Measurements from ENCODE around the gene CMPK1. TPM values are rescaled to one million over a fixed set of nuclear protein-coding genes. Genes with fewer than 3 reads are reported as not detected.
"Not testable (repeated sequence)": the region's sequence is repeated elsewhere in the genome, so short reads cannot be mapped to it uniquely, and the experiment has no call there.

The CMPK1 gene
- total and polyA plus RNA-seq, 8 donors, result 25.7 to 174 (median 98.0) TPM

- 76 to 93% (median 87%) methylated on average over 1 of the region's 1 CpG for WGBS, 5 donors
- H3K27ac ChIP-seq, result no peak overlapping the region
- no peak for DNase-seq
Measured at GRCh38 chr1:47317841-47318240, 15.7 kb upstream of the CMPK1 start.

GRCh38 chr1:47319968-47320367 is 13.6 kb upstream of the CMPK1 start:
- 91 to 97% (median 95%) methylated on average over 14 of the region's 14 CpGs for WGBS, 5 donors
- H3K9me3 ChIP-seq; intact Hi-C loops (cut with DNase I; ENCODE audit: low total_unique reads); H3K27ac ChIP-seq; H3K36me3 ChIP-seq; H3K27me3 ChIP-seq; H3K4me3 ChIP-seq; DNase-seq: not testable (repeated sequence)
- H3K4me1 ChIP-seq, result peaks cover 0 to 10% (median 3%) of the 10 kb centered on the region in 4 donors

More at GRCh38 chr1:47317841-47318240, 15.7 kb upstream of the CMPK1 start:
- Histone ChIP-seq H3K4me3 (no peak overlapping the region), H3K27me3 (no peaks in the 10 kb centered on the region), H3K4me1 (peaks cover 0 to 20% (median 13%) of the 10 kb centered on the region in 4 donors), H3K9me3 (no peaks in the 10 kb centered on the region), H3K36me3 (no peaks in the 10 kb centered on the region)
- no peak for TF ChIP-seq CTCF (IDR thresholded peaks at IDR 0.05)
- no peak for TF ChIP-seq POLR2A (IDR thresholded peaks at IDR 0.05)
- TF ChIP-seq POLR2AphosphoS5 (IDR thresholded peaks at IDR 0.05), result no peak
- TF ChIP-seq EP300 (IDR thresholded peaks at IDR 0.05), result no peak
- intact Hi-C loops (cut with DNase I; ENCODE audit: low total_unique reads), result no loop called here

GRCh38 chr1:47323599-47324031 is 10.0 kb upstream of the CMPK1 start:
- no peaks in the 10 kb centered on the region for H3K9me3 ChIP-seq
- WGBS, 5 donors, result 6 to 43% (median 16%) methylated on average over 1 of the region's 1 CpG
- intact Hi-C loops (cut with DNase I; ENCODE audit: low total_unique reads), result no loop called here
- H3K27me3 ChIP-seq, result no peaks in the 10 kb centered on the region
- H3K4me1 ChIP-seq, result peaks cover 0 to 10% (median 2%) of the 10 kb centered on the region in 4 donors
- TF ChIP-seq POLR2A (IDR thresholded peaks at IDR 0.05) (no peak), POLR2AphosphoS5 (IDR thresholded peaks at IDR 0.05) (peak in 1 of 3 donors; percentile 60), EP300 (IDR thresholded peaks at IDR 0.05) (no peak)
- peak overlapping the region in 4 of 5 donors; percentile 42 to 85 (median 69) for H3K27ac ChIP-seq
- no peaks in the 10 kb centered on the region for H3K36me3 ChIP-seq
- H3K4me3 ChIP-seq, result no peak overlapping the region
- DNase-seq, result peak in 1 of 2 donors; percentile 69

GRCh38 chr1:47324682-47325081 is 8.9 kb upstream of the CMPK1 start:
- DNase-seq, result no peak
- TF ChIP-seq EP300 (IDR thresholded peaks at IDR 0.05) (no peak), POLR2AphosphoS5 (IDR thresholded peaks at IDR 0.05) (no peak), CTCF (IDR thresholded peaks at IDR 0.05) (no peak), POLR2A (IDR thresholded peaks at IDR 0.05) (no peak)
- no peaks in the 10 kb centered on the region for H3K36me3 ChIP-seq
- H3K27ac ChIP-seq, result peak overlapping the region in 4 of 5 donors; percentile 54 to 85 (median 78)
- intact Hi-C loops (cut with DNase I; ENCODE audit: low total_unique reads), result no loop called here
- no peaks in the 10 kb centered on the region for H3K27me3 ChIP-seq
- no peak overlapping the region for H3K4me3 ChIP-seq
- WGBS, 5 donors, result 91 to 96% (median 93%) methylated on average over 3 of the region's 3 CpGs
- no peaks in the 10 kb centered on the region for H3K9me3 ChIP-seq
- H3K4me1 ChIP-seq, result peaks cover 0 to 10% (median 2%) of the 10 kb centered on the region in 4 donors

- TF ChIP-seq POLR2AphosphoS5 (IDR thresholded peaks at IDR 0.05) (peak in 2 of 3 donors; percentile 62 to 79), POLR2A (IDR thresholded peaks at IDR 0.05) (no peak), EP300 (IDR thresholded peaks at IDR 0.05) (no peak), CTCF (IDR thresholded peaks at IDR 0.05) (no peak)
- Histone ChIP-seq H3K27ac (peak overlapping the region in 4 of 5 donors; percentile 13 to 85 (median 69)), H3K27me3 (no peaks in the 10 kb centered on the region), H3K4me3 (no peak overlapping the region), H3K36me3 (no peaks in the 10 kb centered on the region), H3K4me1 (peaks cover 0 to 10% (median 2%) of the 10 kb centered on the region in 4 donors), H3K9me3 (no peaks in the 10 kb centered on the region)
- WGBS, 5 donors, result 61 to 81% (median 66%) methylated on average over 2 of the region's 2 CpGs
- peak in 1 of 2 donors; percentile 73 for DNase-seq
- intact Hi-C loops (cut with DNase I; ENCODE audit: low total_unique reads), result no loop called here
Measured at GRCh38 chr1:47325528-47325927, 8.1 kb upstream of the CMPK1 start.
